HEK293 (cell line): Measurements from ENCODE around the gene IREB2.

Experiments used
- GLI2 ChIP-seq: fragments of 450-650 bp; formaldehyde crosslinking; IDR thresholded peaks from 2 replicates; pipeline ENCODE4; 2017; ENCODE audit warnings: missing biosample characterization, missing genetic modification characterization, low read depth, borderline replicate concordance
- HIC1 ChIP-seq: fragments of 450-650 bp; formaldehyde crosslinking; IDR thresholded peaks from 2 replicates; pipeline ENCODE4 v1.5.1; 2016; ENCODE audit warnings: missing biosample characterization, missing genetic modification characterization
- INSM2 ChIP-seq: fragments of 450-650 bp; formaldehyde crosslinking; IDR thresholded peaks from 2 replicates; pipeline ENCODE4 v1.5.1; 2016; ENCODE audit warnings: missing biosample characterization, missing genetic modification characterization
- KLF16 ChIP-seq: fragments of 450-650 bp; formaldehyde crosslinking; IDR thresholded peaks from 2 replicates; pipeline ENCODE4 v1.5.1; 2017; ENCODE audit warnings: missing biosample characterization, missing genetic modification characterization
- REPIN1 ChIP-seq: fragments of 450-650 bp; formaldehyde crosslinking; IDR thresholded peaks from 2 replicates; pipeline ENCODE4 v1.5.1; 2017; ENCODE audit warnings: missing biosample characterization, missing genetic modification characterization, low read depth
- SETDB1 ChIP-seq: IDR thresholded peaks from one replicate; pipeline ENCODE4 v1.6.1; 2017; ENCODE audit warnings: mild to moderate bottlenecking, low read length, moderate library complexity, mixed read lengths; ENCODE audit not compliant: insufficient read length
- TRIM28 ChIP-seq: IDR thresholded peaks from 2 replicates; pipeline ENCODE4 v1.6.1; 2011; ENCODE audit warnings: low read length, control low read depth, borderline replicate concordance
- ZBTB49 ChIP-seq: fragments of 450-650 bp; formaldehyde crosslinking; IDR thresholded peaks from 2 replicates; pipeline ENCODE4 v1.5.1; 2016; ENCODE audit warnings: missing biosample characterization, missing genetic modification characterization, low read depth
- ZEB2 ChIP-seq: fragments of 450-650 bp; formaldehyde crosslinking; IDR thresholded peaks from 2 replicates; pipeline ENCODE4 v1.5.1; 2016; ENCODE audit warnings: missing biosample characterization, missing genetic modification characterization
- ZIC2 ChIP-seq: fragments of 450-650 bp; formaldehyde crosslinking; IDR thresholded peaks from 2 replicates; pipeline ENCODE4 v1.5.1; 2016; ENCODE audit warnings: missing biosample characterization, missing genetic modification characterization
- ZNF133 ChIP-seq: fragments of 450-650 bp; formaldehyde crosslinking; IDR thresholded peaks from 2 replicates; pipeline ENCODE4 v1.5.1; 2016; ENCODE audit warnings: missing biosample characterization, missing genetic modification characterization
- ZNF169 ChIP-seq: fragments of 450-650 bp; formaldehyde crosslinking; IDR thresholded peaks from 2 replicates; pipeline ENCODE4 v1.5.1; 2016; ENCODE audit warnings: missing biosample characterization, missing genetic modification characterization
- ZNF221 ChIP-seq: fragments of 450-650 bp; formaldehyde crosslinking; IDR thresholded peaks from 2 replicates; pipeline ENCODE4 v1.5.1; 2017; ENCODE audit warnings: missing biosample characterization, missing genetic modification characterization, borderline replicate concordance
- ZNF292 ChIP-seq: fragments of 450-650 bp; formaldehyde crosslinking; IDR thresholded peaks from 2 replicates; pipeline ENCODE4 v1.5.1; 2016; ENCODE audit warnings: low read depth, missing biosample characterization, missing genetic modification characterization, borderline replicate concordance
- ZNF37A ChIP-seq: fragments of 450-650 bp; IDR thresholded peaks from 2 replicates; pipeline ENCODE4 v1.5.1; 2018; ENCODE audit warnings: missing biosample characterization, missing genetic modification characterization
- ZNF501 ChIP-seq: fragments of 450-650 bp; formaldehyde crosslinking; IDR thresholded peaks from 2 replicates; pipeline ENCODE4 v1.5.1; 2016; ENCODE audit warnings: missing biosample characterization, missing genetic modification characterization
- ZNF549 ChIP-seq: fragments of 450-650 bp; IDR thresholded peaks from 2 replicates; pipeline ENCODE4 v1.5.1; 2018; ENCODE audit warnings: missing biosample characterization, missing genetic modification characterization, mild to moderate bottlenecking, inconsistent platforms, moderate library complexity
- ZNF660 ChIP-seq: fragments of 450-650 bp; IDR thresholded peaks from 2 replicates; pipeline ENCODE4 v1.5.1; 2018; ENCODE audit warnings: missing biosample characterization, mild to moderate bottlenecking, missing genetic modification characterization
- ZNF677 ChIP-seq: fragments of 450-650 bp; IDR thresholded peaks from 2 replicates; pipeline ENCODE4 v1.5.0; 2018; ENCODE audit warnings: missing biosample characterization, mild to moderate bottlenecking, missing genetic modification characterization, moderate library complexity
- ZNF768 ChIP-seq: fragments of 450-650 bp; formaldehyde crosslinking; IDR thresholded peaks from 2 replicates; pipeline ENCODE4 v1.5.1; 2018; ENCODE audit warnings: missing biosample characterization, mild to moderate bottlenecking, missing genetic modification characterization
- ZNF792 ChIP-seq: fragments of 450-650 bp; formaldehyde crosslinking; IDR thresholded peaks from 2 replicates; pipeline ENCODE4 v1.5.1; 2016; ENCODE audit warnings: missing biosample characterization, missing genetic modification characterization
- ZSCAN16 ChIP-seq: fragments of 450-650 bp; formaldehyde crosslinking; IDR thresholded peaks from 2 replicates; pipeline ENCODE4 v1.5.1; 2016; ENCODE audit warnings: missing biosample characterization, missing genetic modification characterization
- ZSCAN23 ChIP-seq: fragments of 450-650 bp; formaldehyde crosslinking; IDR thresholded peaks from 2 replicates; pipeline ENCODE4 v1.5.1; 2016; ENCODE audit warnings: missing biosample characterization, missing genetic modification characterization
- TF ChIP-seq, protein P1 (sequence below): fragments of 450-650 bp; formaldehyde crosslinking; IDR thresholded peaks from 2 replicates; pipeline ENCODE4 v1.5.1; 2016; ENCODE audit warnings: missing biosample characterization, missing genetic modification characterization
- TF ChIP-seq, protein P2 (sequence below): fragments of 450-650 bp; formaldehyde crosslinking; IDR thresholded peaks from 2 replicates; pipeline ENCODE4 v1.5.1; 2017; ENCODE audit warnings: missing biosample characterization, missing genetic modification characterization
- TF ChIP-seq, protein P3 (sequence below): fragments of 450-650 bp; formaldehyde crosslinking; IDR thresholded peaks from 2 replicates; pipeline ENCODE4 v1.5.1; 2016; ENCODE audit warnings: missing biosample characterization, missing genetic modification characterization
- TF ChIP-seq, protein P4 (sequence below): fragments of 450-650 bp; formaldehyde crosslinking; IDR thresholded peaks from 2 replicates; pipeline ENCODE4 v1.5.1; 2016; ENCODE audit warnings: missing biosample characterization, missing genetic modification characterization

The IREB2 gene

GRCh38 chr15:78437762-78438618, at the start of gene IREB2 (continued):
- TF ChIP-seq ZSCAN23 (tag by site-specific recombination): peak; percentile 67; the same call in 1 of the 2 replicates
- no peak for TF ChIP-seq ZSCAN16 (tag by site-specific recombination)
- peak; percentile 58 for TF ChIP-seq ZEB2 (tag by site-specific recombination)
- no peak for TF ChIP-seq ZNF292 (tag by site-specific recombination)
- TF ChIP-seq HIC1 (tag by site-specific recombination): no peak
- no peak for TF ChIP-seq ZNF677 (tag by site-specific recombination)
- no peak for TF ChIP-seq GLI2
- peak; percentile 97 for TF ChIP-seq KLF16 (tag by site-specific recombination)
- TF ChIP-seq, protein P1, sequence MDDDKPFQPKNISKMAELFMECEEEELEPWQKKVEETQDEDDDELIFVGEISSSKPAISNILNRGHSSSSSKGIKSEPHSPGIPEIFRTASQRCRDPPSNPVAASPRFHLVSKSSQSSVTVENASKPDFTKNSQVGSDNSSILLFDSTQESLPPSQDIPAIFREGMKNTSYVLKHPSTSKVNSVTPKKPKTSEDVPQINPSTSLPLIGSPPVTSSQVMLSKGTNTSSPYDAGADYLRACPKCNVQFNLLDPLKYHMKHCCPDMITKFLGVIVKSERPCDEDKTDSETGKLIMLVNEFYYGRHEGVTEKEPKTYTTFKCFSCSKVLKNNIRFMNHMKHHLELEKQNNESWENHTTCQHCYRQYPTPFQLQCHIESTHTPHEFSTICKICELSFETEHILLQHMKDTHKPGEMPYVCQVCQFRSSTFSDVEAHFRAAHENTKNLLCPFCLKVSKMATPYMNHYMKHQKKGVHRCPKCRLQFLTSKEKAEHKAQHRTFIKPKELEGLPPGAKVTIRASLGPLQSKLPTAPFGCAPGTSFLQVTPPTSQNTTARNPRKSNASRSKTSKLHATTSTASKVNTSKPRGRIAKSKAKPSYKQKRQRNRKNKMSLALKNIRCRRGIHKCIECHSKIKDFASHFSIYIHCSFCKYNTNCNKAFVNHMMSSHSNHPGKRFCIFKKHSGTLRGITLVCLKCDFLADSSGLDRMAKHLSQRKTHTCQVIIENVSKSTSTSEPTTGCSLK: no peak
- TF ChIP-seq SETDB1: peak; percentile 27
- TF ChIP-seq ZNF768: no peak
- TF ChIP-seq ZNF169 (tag by site-specific recombination): no peak
- TF ChIP-seq INSM2 (tag by site-specific recombination): no peak
- TF ChIP-seq ZIC2 (tag by site-specific recombination): peak; percentile 95
- TF ChIP-seq TRIM28: 0 out of 2 replicates have a peak, but pooled peaks have one; percentile 45
- TF ChIP-seq, protein P2, sequence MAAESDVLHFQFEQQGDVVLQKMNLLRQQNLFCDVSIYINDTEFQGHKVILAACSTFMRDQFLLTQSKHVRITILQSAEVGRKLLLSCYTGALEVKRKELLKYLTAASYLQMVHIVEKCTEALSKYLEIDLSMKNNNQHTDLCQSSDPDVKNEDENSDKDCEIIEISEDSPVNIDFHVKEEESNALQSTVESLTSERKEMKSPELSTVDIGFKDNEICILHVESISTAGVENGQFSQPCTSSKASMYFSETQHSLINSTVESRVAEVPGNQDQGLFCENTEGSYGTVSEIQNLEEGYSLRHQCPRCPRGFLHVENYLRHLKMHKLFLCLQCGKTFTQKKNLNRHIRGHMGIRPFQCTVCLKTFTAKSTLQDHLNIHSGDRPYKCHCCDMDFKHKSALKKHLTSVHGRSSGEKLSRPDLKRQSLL (tag by site-specific recombination): no peak; the same call in 1 of the 2 replicates
- no peak for TF ChIP-seq ZBTB49 (tag by site-specific recombination)
- TF ChIP-seq ZNF133 (tag by site-specific recombination): no peak
- TF ChIP-seq ZNF501 (tag by site-specific recombination): peak; percentile 64; the same call in 1 of the 2 replicates
- TF ChIP-seq ZNF792 (tag by site-specific recombination): no peak; the same call in 1 of the 2 replicates
- 0 out of 2 replicates have a peak, but pooled peaks have one; percentile 82 for TF ChIP-seq REPIN1
- no peak for TF ChIP-seq ZNF37A (tag by site-specific recombination)
- TF ChIP-seq ZNF221 (tag by site-specific recombination): no peak
- TF ChIP-seq, protein P3, sequence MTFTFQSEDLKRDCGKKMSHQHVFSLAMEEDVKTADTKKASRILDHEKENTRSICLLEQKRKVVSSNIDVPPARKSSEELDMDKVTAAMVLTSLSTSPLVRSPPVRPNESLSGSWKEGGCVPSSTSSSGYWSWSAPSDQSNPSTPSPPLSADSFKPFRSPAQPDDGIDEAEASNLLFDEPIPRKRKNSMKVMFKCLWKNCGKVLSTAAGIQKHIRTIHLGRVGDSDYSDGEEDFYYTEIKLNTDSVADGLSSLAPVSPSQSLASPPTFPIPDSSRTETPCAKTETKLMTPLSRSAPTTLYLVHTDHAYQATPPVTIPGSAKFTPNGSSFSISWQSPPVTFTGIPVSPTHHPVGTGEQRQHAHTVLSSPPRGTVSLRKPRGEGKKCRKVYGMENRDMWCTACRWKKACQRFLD (tag by site-specific recombination): no peak
- TF ChIP-seq, protein P4, sequence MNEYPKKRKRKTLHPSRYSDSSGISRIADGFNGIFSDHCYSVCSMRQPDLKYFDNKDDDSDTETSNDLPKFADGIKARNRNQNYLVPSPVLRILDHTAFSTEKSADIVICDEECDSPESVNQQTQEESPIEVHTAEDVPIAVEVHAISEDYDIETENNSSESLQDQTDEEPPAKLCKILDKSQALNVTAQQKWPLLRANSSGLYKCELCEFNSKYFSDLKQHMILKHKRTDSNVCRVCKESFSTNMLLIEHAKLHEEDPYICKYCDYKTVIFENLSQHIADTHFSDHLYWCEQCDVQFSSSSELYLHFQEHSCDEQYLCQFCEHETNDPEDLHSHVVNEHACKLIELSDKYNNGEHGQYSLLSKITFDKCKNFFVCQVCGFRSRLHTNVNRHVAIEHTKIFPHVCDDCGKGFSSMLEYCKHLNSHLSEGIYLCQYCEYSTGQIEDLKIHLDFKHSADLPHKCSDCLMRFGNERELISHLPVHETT (tag by site-specific recombination): peak; percentile 69
- no peak for TF ChIP-seq ZNF549 (tag by site-specific recombination)
- TF ChIP-seq ZNF660: peak; percentile 93
